HCT116 (cell line): ENCODE data around the gene SLC4A4. TPM values are rescaled to one million over a fixed set of nuclear protein-coding genes. Genes with fewer than 3 reads are reported as not detected.

ENCODE experiments used
- ATAC-seq: fragments of 200-7000 bp; cut with Tn5 transposase; 2 replicates; pipeline ENCODE4 v1.9.1; 2020; ENCODE audit warnings: mild to moderate bottlenecking, moderate library complexity
- BruUV-seq: library from RNA; stranded (reverse); fragments of 400-500 nt; replicated peaks from 2 replicates; lab custom pipeline; 2021; lab: Mats Ljungman, UMichigan
- CTCF ChIA-PET: fragments of 300-600 bp; sonication (Branson Sonifier 250); formaldehyde crosslinking; loops from one replicate; lab custom pipeline; 2021; ENCODE audit warnings: antibody characterized with exemption; lab: Charles Lee
- POLR2A ChIA-PET: fragments of 300-600, 350-600 bp; sonication (Branson Sonifier 250); formaldehyde crosslinking; loops from one replicate; lab custom pipeline; 2021; ENCODE audit warnings: antibody characterized with exemption; lab: Charles Lee
- RAD21 ChIA-PET, 2 experiments: fragments of 300-600 bp; sonication (Branson Sonifier 250); formaldehyde crosslinking; loops; one replicate each; lab custom pipeline; 2023; ENCODE audit warnings: low total read pairs in 2 of 2; ENCODE audit not compliant: uncharacterized antibody in 2 of 2, unreplicated experiment in 2 of 2, low non-redundant PET in 1 of 2; lab: Charles Lee
- DNase-seq: peaks from one replicate; pipeline ENCODE4 v3.0.0-alpha.2; 2010; ENCODE audit warnings: low read depth, low spot score
- H2AFZ ChIP-seq: fragments of 200-600 bp; shearing (Covaris generic), sonication (generic); 2 replicates; pipeline ENCODE4 v1.6.1; 2017; ENCODE audit warnings: low read depth, mixed run types, mixed read lengths, antibody characterized with exemption, low read length; ENCODE audit not compliant: poor library complexity, severe bottlenecking
- H3K27ac ChIP-seq: 2 replicates; pipeline ENCODE4 v1.5.1; 2012; ENCODE audit warnings: low read depth, low read length
- H3K27me3 ChIP-seq: fragments of 200-600 bp; sonication (generic); 2 replicates; pipeline ENCODE4 v1.6.1; 2016; ENCODE audit warnings: mixed run types, low read length, mixed read lengths; ENCODE audit not compliant: insufficient read depth
- H3K36me3 ChIP-seq, 2 experiments: fragments of 200-500 bp in 1 of 2; fragments of 200-600 bp in 1 of 2; sonication (Bioruptor generic) in 1 of 2; sonication (generic) in 1 of 2; 2 replicates each; pipeline versions ENCODE4 v1.5.1 to v1.6.1; 2014 to 2016; ENCODE audit warnings: low read length in 2 of 2, inconsistent platforms in 1 of 2, mixed read lengths in 1 of 2, mixed run types in 1 of 2; ENCODE audit not compliant: insufficient read depth in 2 of 2, control insufficient read depth in 1 of 2
- H3K4me1 ChIP-seq, 2 experiments: fragments of 200-600 bp in 1 of 2; sonication (generic) in 1 of 2; 2 replicates each; pipeline versions ENCODE4 v1.5.1 to v1.6.1; 2012 to 2017; ENCODE audit warnings: low read length in 2 of 2, inconsistent platforms in 1 of 2, mild to moderate bottlenecking in 1 of 2, mixed read lengths in 1 of 2, mixed run types in 1 of 2, moderate library complexity in 1 of 2; ENCODE audit not compliant: insufficient read depth in 2 of 2, control insufficient read depth in 1 of 2
- H3K4me2 ChIP-seq: fragments of 200-600 bp; sonication (generic); 2 replicates; pipeline ENCODE4 v1.6.1; 2017; ENCODE audit warnings: mixed run types, low read length, mixed read lengths
- H3K4me3 ChIP-seq, 2 experiments: fragments of 200-600 bp in 1 of 2; sonication (generic) in 1 of 2; replicated peaks in 1 of 2; 2 replicates each; pipeline ENCODE4 v1.5.1; 2011 to 2016; ENCODE audit warnings: low read length in 2 of 2, control low read depth in 1 of 2, low read depth in 1 of 2, mild to moderate bottlenecking in 1 of 2, mixed read lengths in 1 of 2, mixed run types in 1 of 2
- H3K79me2 ChIP-seq: fragments of 200-600 bp; sonication (generic); 2 replicates; pipeline ENCODE4 v1.6.1; 2017; ENCODE audit warnings: mild to moderate bottlenecking, mixed run types, low read length, moderate library complexity, mixed read lengths; ENCODE audit not compliant: insufficient read depth
- H3K9ac ChIP-seq: fragments of 200-600 bp; sonication (generic); 2 replicates; pipeline ENCODE4 v1.6.1; 2016; ENCODE audit warnings: low read length, mixed read lengths
- H3K9me2 ChIP-seq: fragments of 200-600 bp; sonication (generic), shearing (Covaris generic); 2 replicates; pipeline ENCODE4 v1.6.1; 2017; ENCODE audit warnings: mixed run types, mild to moderate bottlenecking, moderate library complexity; ENCODE audit not compliant: insufficient read depth
- H3K9me3 ChIP-seq, 2 experiments: fragments of 200-500 bp in 1 of 2; fragments of 200-600 bp in 1 of 2; sonication (Bioruptor generic) in 1 of 2; sonication (generic) in 1 of 2; 2 replicates each; pipeline ENCODE4 v1.6.1; 2014 to 2017; ENCODE audit warnings: low read length in 2 of 2, mixed read lengths in 2 of 2, inconsistent platforms in 1 of 2, low read depth in 1 of 2, mild to moderate bottlenecking in 1 of 2, mixed run types in 1 of 2, moderate library complexity in 1 of 2; ENCODE audit not compliant: control insufficient read depth in 1 of 2, insufficient read depth in 1 of 2
- H4K20me1 ChIP-seq: fragments of 200-600 bp; sonication (generic), shearing (Covaris generic); 2 replicates; pipeline ENCODE4 v1.6.1; 2017; ENCODE audit warnings: mixed run types, mild to moderate bottlenecking, moderate library complexity; ENCODE audit not compliant: insufficient read depth
- CTCF ChIP-seq, 3 experiments: fragments of 200-600 bp in 1 of 3; sonication (generic) in 1 of 3; IDR thresholded peaks in 2 of 3; conservative IDR thresholded peaks in 1 of 3; 2 replicates each; pipeline ENCODE4 v1.5.1; 2012 to 2017; ENCODE audit warnings: low read depth in 2 of 3, low read length in 2 of 3, antibody characterized with exemption in 1 of 3, borderline replicate concordance in 1 of 3, control low read depth in 1 of 3, mild to moderate bottlenecking in 1 of 3, mixed read lengths in 1 of 3, mixed run types in 1 of 3, moderate library complexity in 1 of 3; ENCODE audit not compliant: insufficient read depth in 1 of 3
- EGR1 ChIP-seq: IDR thresholded peaks from 2 replicates; pipeline ENCODE4 v1.6.1; 2012; ENCODE audit warnings: low read depth
- EZH2 ChIP-seq: fragments of 200-600 bp; sonication (generic); IDR thresholded peaks from 2 replicates; pipeline ENCODE4 v1.6.1; 2017; ENCODE audit warnings: antibody characterized with exemption, mixed run types
- POLR2A ChIP-seq: IDR thresholded peaks from 2 replicates; pipeline ENCODE4 v1.7.0; 2011; ENCODE audit warnings: borderline replicate concordance; ENCODE audit not compliant: insufficient read depth, insufficient read length; ENCODE audit errors: extremely low read depth
- RAD21 ChIP-seq: IDR thresholded peaks from 2 replicates; pipeline ENCODE4 v1.6.1; 2012; ENCODE audit warnings: low read depth, mild to moderate bottlenecking
- intact Hi-C: fragments of 100-400 bp; cut with micrococcal nuclease; formaldehyde crosslinking; loops from 2 replicates; pipeline ENCODE4 v1.10.0; 2022
- total RNA-seq: library from RNA; stranded (reverse); gene quantifications from one replicate; pipeline ENCODE4 v1.2.1, GENCODE V29; 2021; ENCODE audit not compliant: unreplicated experiment

Gene SLC4A4
- total RNA-seq, 1 experiment from 2014 or later = 0.30 TPM

DNA sequence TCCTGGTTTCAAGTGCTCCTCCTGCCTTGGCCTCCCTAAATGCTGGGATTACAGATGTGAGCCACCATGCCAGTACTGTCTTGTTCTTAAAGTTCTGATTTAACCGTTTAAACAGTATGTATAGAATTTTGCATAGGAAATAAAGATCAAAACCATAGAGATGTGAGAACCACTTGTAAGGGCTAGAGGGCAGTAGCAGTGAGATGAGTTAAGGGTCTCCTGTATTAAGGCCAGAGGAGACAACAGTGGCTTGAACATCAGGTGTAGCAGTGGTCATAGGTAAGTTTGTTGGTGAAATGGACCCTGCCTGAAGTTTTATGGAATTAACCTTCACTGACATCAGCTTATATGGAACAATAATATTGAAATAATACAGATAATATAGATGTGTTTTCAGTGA is 155.7 kb downstream of the SLC4A4 start:
- Histone ChIP-seq H2AFZ (no peak overlapping the region), H3K4me1 (no peaks in the 10 kb centered on the region), H3K79me2 (no peaks in the 10 kb centered on the region), H3K9me3 (no peaks in the 10 kb centered on the region), H4K20me1 (no peaks in the 10 kb centered on the region), H3K27me3 (no peaks in the 10 kb centered on the region), H3K9ac (no peak overlapping the region), H3K9me2 (no peaks in the 10 kb centered on the region), H3K36me3 (no peaks in the 10 kb centered on the region), H3K27ac (no peak overlapping the region), H3K4me3 (no peak overlapping the region), H3K4me2 (no peak overlapping the region)
- CTCF ChIA-PET = no interaction called here
- TF ChIP-seq EZH2 (no peak), CTCF (IDR thresholded peaks at IDR 0.05 in 2 of 3, conservative IDR thresholded peaks at IDR 0.05 in 1 of 3; ENCODE audit: borderline replicate concordance in 1 of 3, insufficient read depth in 1 of 3, low read depth in 2 of 3, low read length in 2 of 3) (peak in 1 of 3 experiments; percentile 14; a peak in 1 of 6 replicates), EGR1 (no peak), POLR2A (no peak)
- BruUV-seq = no TSS peak
- RAD21 ChIA-PET = no interaction called here
- ATAC-seq (no peak), DNase-seq (no peak)
- intact Hi-C loops = no loop called here
- POLR2A ChIA-PET = no interaction called here

- RAD21 ChIA-PET = no interaction called here
- no peaks in the 10 kb centered on the region for H3K9me3 ChIP-seq
- H3K27ac ChIP-seq = no peak overlapping the region
- no peaks in the 10 kb centered on the region for H3K27me3 ChIP-seq
- H3K4me3 ChIP-seq = no peak overlapping the region
- H4K20me1 ChIP-seq = no peaks in the 10 kb centered on the region
- no peaks in the 10 kb centered on the region for H3K9me2 ChIP-seq
- no peak overlapping the region for H2AFZ ChIP-seq
- no TSS peak for BruUV-seq
- intact Hi-C loops = no loop called here
- H3K4me2 ChIP-seq = no peak overlapping the region
- no peak for DNase-seq
- no peaks in the 10 kb centered on the region for H3K4me1 ChIP-seq
- no peak overlapping the region for H3K9ac ChIP-seq
- no peak for TF ChIP-seq RAD21
- CTCF ChIA-PET = no interaction called here
- H3K36me3 ChIP-seq = no peaks in the 10 kb centered on the region
- H3K79me2 ChIP-seq = no peaks in the 10 kb centered on the region
- ATAC-seq = no peak
- POLR2A ChIA-PET = no interaction called here
Measured at GRCh38 chr4:71495454-71495853, 156.6 kb downstream of the SLC4A4 start.
